Measurements from ENCODE around the gene TBC1D3B. TPM values are rescaled to one million over a fixed set of nuclear protein-coding genes. Genes with fewer than 3 reads are reported as not detected.
"Not testable (repeated sequence)": the region's sequence is repeated elsewhere in the genome, so short reads cannot be mapped to it uniquely, and the experiment has no call there.

TBC1D3B gene
- total RNA-seq: 10 to 100 TPM in 1 of 4 donors, 1 to 10 TPM in 1, not detected in 2; 5.2 to 12.1 TPM

- DNase-seq; H3K4me1 ChIP-seq; H3K36me3 ChIP-seq; H3K4me3 ChIP-seq; in situ Hi-C loops (cut with MboI; ENCODE audit: low pct_ligation_motif_present in 1 of 4, low pct_unique_long_range_greater_than_20kb in 1 of 4, low sequenced_read_pairs in 3 of 4); H3K27me3 ChIP-seq; H3K9me3 ChIP-seq; intact Hi-C loops (cut with DNase I; ENCODE audit: low total_unique reads); H3K27ac ChIP-seq: not testable (repeated sequence)
- WGBS, 2 donors (ENCODE audit: low coverage in 1 of 2): no CpG with 5 or more reads among the region's 11 CpGs
These were observed at the start of gene TBC1D3B for GRCh38 chr17:36176536-36176935. TSS of gene TBC1D3B (minus strand) at chr17:36176636. CDS start at chr17:36175050, 1,586 bp downstream.

GRCh38 chr17:36222967-36223366 is 46.5 kb upstream of the TBC1D3B start:
- H3K9me3 ChIP-seq; H3K27me3 ChIP-seq; H3K4me3 ChIP-seq; H3K36me3 ChIP-seq; H3K27ac ChIP-seq; in situ Hi-C loops (cut with MboI; ENCODE audit: low pct_ligation_motif_present in 1 of 4, low pct_unique_long_range_greater_than_20kb in 1 of 4, low sequenced_read_pairs in 3 of 4); DNase-seq; intact Hi-C loops (cut with DNase I; ENCODE audit: low total_unique reads); H3K4me1 ChIP-seq: not testable (repeated sequence)
- WGBS, 2 donors (ENCODE audit: low coverage in 1 of 2): 85% methylated on average over 12 of the region's 12 CpGs; no CpG with 5 or more reads in 1 of the 2 donors

GRCh38 chr17:36221581-36222100 is 45.2 kb upstream of the TBC1D3B start:
- WGBS, 2 donors (ENCODE audit: low coverage in 1 of 2): 71% methylated on average over 1 to 4 of the region's 4 CpGs
- H3K4me1 ChIP-seq; in situ Hi-C loops (cut with MboI; ENCODE audit: low pct_ligation_motif_present in 1 of 4, low pct_unique_long_range_greater_than_20kb in 1 of 4, low sequenced_read_pairs in 3 of 4); H3K27me3 ChIP-seq; H3K27ac ChIP-seq; H3K9me3 ChIP-seq; intact Hi-C loops (cut with DNase I; ENCODE audit: low total_unique reads); DNase-seq; H3K36me3 ChIP-seq; H3K4me3 ChIP-seq: not testable (repeated sequence)

DNA sequence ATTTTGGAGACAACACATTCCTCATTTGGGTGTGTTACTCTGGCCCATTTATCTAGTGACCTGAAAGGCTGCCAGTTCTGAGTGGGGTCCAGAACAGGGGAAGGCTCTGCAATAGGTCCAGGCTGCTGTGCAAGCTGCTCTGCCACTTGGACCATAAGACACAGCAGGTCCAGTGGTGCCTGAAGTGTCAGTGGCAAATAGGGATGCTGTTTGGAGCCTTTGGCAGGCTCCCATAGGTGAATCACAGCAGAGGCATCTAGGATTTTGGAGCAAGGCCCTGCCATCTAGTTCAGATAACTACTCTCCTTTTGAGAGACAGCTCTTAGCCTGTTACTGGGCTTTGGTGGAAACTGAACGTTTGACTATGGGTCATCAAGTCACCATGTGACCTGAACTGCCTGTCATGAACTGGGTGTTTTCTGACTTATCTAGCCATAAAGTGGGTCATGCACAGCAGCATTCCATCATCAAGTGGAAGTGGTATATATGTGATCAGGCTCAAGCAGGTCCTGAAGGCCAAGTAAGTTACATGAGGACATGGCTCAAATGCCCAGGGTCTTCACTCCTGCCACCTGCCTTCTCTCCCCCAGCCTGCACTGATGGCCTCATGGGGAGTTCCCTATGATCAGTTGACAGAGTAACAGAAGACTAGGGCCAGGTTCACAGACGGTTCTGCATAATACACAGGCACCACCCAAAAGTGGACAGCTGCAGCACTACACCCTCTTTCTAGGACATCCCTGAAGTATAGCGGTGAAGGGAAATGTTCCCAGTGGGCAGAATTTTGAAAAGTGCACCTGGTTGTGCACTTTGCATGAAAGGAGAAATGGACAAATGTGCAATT is 44.5 kb upstream of the TBC1D3B start:
- H3K9me3 ChIP-seq; H3K4me3 ChIP-seq; in situ Hi-C loops (cut with MboI; ENCODE audit: low pct_ligation_motif_present in 1 of 4, low pct_unique_long_range_greater_than_20kb in 1 of 4, low sequenced_read_pairs in 3 of 4); intact Hi-C loops (cut with DNase I; ENCODE audit: low total_unique reads); H3K4me1 ChIP-seq; H3K36me3 ChIP-seq; H3K27ac ChIP-seq; DNase-seq; H3K27me3 ChIP-seq: not testable (repeated sequence)
- 92% methylated on average over 2 of the region's 3 CpGs; no CpG with 5 or more reads in 1 of the 2 donors for WGBS, 2 donors (ENCODE audit: low coverage in 1 of 2)

DNA sequence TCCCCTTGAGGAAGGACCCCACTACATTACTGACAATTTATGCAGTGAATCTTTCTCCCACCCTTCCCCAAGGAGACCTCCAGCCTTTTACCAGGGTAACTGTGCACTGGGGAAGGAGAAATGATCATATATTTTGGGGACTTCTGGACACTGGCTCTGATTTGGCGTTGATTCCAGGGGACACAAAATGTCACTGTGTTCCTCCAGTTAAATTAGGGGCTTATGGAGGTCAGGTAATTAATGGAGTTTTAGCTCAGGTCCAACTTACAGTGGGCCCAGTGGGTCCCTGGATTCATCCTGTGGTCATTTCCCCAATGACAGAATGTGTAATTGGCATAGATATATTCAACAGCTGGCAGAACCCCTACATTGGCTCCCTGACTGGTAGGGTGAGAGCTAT is 43.1 kb upstream of the TBC1D3B start:
- H3K4me1 ChIP-seq; H3K9me3 ChIP-seq; DNase-seq; H3K4me3 ChIP-seq; H3K27ac ChIP-seq; H3K36me3 ChIP-seq; in situ Hi-C loops (cut with MboI; ENCODE audit: low pct_ligation_motif_present in 1 of 4, low pct_unique_long_range_greater_than_20kb in 1 of 4, low sequenced_read_pairs in 3 of 4); H3K27me3 ChIP-seq: not testable (repeated sequence)
- intact Hi-C loops (cut with DNase I; ENCODE audit: low total_unique reads): loop anchor here (5.0 kb wide), 1 partner anchor 237 kb away; the partner anchor contains the start of gene CCL16
- WGBS, 2 donors (ENCODE audit: low coverage in 1 of 2): 85 to 86% methylated on average over 1 of the region's 1 CpG

DNA sequence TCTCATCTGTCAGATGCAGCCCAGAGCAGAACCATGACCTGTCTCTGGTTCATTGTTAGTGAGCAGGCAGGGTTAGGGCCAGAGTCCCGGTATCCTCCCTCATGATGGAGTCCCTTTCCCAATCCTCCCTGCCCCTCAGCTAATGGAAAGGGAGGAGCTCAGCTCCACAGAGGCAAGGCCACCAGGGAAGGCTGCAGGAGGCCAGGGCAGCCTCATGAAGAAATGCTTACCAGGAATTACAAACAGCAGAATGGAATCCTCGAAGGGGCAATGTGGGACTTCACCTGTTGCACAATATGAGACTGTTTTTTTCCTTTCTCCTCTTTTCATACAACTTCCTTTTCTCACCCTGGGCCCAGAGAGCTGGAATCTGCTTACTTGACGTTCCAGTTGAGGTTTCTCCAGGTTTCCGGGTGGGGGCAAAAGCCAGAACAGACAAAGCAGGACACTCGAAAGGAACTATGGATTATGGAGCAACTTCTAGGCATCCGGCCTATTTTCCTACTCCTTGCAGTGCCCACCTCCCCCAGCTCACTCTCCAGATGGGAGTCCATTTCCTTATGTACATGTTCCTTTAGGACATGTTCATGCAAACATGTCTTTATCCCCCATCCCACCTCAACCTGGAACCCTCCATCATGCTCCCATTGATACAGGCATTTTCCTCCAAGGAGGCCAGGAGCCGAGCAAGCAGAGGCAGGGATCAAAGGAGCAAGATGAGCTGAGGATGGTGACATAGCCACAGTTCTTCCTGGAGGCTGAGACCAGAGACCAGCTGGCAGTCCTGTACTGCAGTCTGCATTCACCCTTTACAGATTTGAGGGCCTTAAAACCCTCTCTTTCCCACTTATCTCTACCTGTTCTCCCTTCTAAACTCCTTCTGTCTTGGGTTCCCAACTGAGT is 39.2 kb upstream of the TBC1D3B start:
- H3K27me3 ChIP-seq; in situ Hi-C loops (cut with MboI; ENCODE audit: low pct_ligation_motif_present in 1 of 4, low pct_unique_long_range_greater_than_20kb in 1 of 4, low sequenced_read_pairs in 3 of 4); H3K4me3 ChIP-seq; H3K36me3 ChIP-seq; H3K27ac ChIP-seq; H3K9me3 ChIP-seq; DNase-seq; H3K4me1 ChIP-seq: not testable (repeated sequence)
- intact Hi-C loops (cut with DNase I; ENCODE audit: low total_unique reads): loop anchor here (5.0 kb wide), 1 partner anchor 233 kb away; the partner anchor contains the start of gene CCL16
- 82 to 100% methylated on average over 1 to 7 of the region's 7 CpGs for WGBS, 2 donors (ENCODE audit: low coverage in 1 of 2)

DNA sequence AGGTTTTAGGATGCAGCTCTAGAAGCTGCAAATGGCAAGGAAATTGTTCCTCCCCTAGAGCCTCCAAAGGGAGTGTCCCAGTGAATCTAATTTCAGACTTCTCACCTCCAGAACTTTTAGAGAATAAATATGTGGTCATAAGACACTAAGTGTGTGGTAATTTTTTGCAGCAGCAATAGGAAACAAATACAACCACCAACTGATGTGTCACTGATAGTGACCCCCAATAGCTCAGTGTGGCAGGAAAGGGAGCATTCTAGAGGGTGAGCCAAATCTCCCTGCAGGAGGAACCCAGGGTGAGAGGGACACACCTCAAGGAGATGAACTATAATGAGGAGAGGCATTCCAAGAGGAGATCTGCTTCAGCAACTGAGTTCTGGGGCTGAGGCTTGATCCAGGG is 38.5 kb upstream of the TBC1D3B start:
- H3K4me3 ChIP-seq: no peak overlapping the region
- H3K27me3 ChIP-seq: no peaks in the 10 kb centered on the region
- in situ Hi-C loops (cut with MboI; ENCODE audit: low pct_ligation_motif_present in 1 of 4, low pct_unique_long_range_greater_than_20kb in 1 of 4, low sequenced_read_pairs in 3 of 4) (no loop called here), intact Hi-C loops (cut with DNase I; ENCODE audit: low total_unique reads) (loop anchor here (5.0 kb wide), 1 partner anchor 233 kb away; the partner anchor contains the start of gene CCL16)
- no peaks in the 10 kb centered on the region for H3K36me3 ChIP-seq
- H3K4me1 ChIP-seq: no peaks in the 10 kb centered on the region
- no peak overlapping the region for H3K27ac ChIP-seq
- no peaks in the 10 kb centered on the region for H3K9me3 ChIP-seq
- TF ChIP-seq POLR2AphosphoS5 (IDR thresholded peaks at IDR 0.05) (no peak), EP300 (IDR thresholded peaks at IDR 0.05; ENCODE audit: low read depth) (no peak), POLR2A (IDR thresholded peaks at IDR 0.05) (no peak)
- TF ChIP-seq, protein P1, sequence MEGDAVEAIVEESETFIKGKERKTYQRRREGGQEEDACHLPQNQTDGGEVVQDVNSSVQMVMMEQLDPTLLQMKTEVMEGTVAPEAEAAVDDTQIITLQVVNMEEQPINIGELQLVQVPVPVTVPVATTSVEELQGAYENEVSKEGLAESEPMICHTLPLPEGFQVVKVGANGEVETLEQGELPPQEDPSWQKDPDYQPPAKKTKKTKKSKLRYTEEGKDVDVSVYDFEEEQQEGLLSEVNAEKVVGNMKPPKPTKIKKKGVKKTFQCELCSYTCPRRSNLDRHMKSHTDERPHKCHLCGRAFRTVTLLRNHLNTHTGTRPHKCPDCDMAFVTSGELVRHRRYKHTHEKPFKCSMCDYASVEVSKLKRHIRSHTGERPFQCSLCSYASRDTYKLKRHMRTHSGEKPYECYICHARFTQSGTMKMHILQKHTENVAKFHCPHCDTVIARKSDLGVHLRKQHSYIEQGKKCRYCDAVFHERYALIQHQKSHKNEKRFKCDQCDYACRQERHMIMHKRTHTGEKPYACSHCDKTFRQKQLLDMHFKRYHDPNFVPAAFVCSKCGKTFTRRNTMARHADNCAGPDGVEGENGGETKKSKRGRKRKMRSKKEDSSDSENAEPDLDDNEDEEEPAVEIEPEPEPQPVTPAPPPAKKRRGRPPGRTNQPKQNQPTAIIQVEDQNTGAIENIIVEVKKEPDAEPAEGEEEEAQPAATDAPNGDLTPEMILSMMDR (IDR thresholded peaks at IDR 0.05): no peak
- DNase-seq: no peak

All from transverse colon (tissue), 4 donors.